Left kidney (tissue), 2 donors: Measurements from ENCODE around the gene EDA. TPM values are rescaled to one million over a fixed set of nuclear protein-coding genes. Genes with fewer than 3 reads are reported as not detected.

ENCODE experiments used
- DNase-seq: peaks from one replicate; pipeline ENCODE4 v3.0.0-alpha.2; 2013
- polyA plus RNA-seq: library from polyadenylated mRNA; unstranded; fragments of 120-200 nt; gene quantifications from one replicate; pipeline ENCODE4 v1.2.1, GENCODE V29; 2013; ENCODE audit not compliant: insufficient read length

The EDA gene
- polyA plus RNA-seq, 1 donor: 7.0 TPM

GRCh38 chrX:70066646-70067045 is 450.7 kb downstream of the EDA start:
- DNase-seq: no peak

DNA sequence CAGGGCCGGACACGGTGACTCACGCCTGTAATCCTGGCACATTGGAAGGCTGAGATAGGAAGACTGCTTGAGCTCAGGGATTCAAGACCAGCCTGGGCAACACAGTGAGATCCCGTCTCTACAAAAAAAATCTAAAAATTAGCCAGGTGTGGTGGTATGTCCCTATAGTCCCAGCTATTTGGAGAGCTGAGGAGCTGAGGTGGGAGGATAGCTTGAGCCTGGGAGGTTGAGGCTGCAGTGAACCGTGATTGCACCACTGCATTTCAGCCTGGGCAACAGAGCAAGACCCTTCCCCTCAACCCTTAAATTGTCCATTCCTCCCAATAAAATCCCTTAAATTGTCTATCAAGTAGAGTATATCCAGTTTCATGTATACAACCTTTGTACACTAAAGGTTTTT is 463.4 kb downstream of the EDA start:
- no peak for DNase-seq

GRCh38 chrX:70079870-70080269 is 464.0 kb downstream of the EDA start:
- DNase-seq: no peak

DNA sequence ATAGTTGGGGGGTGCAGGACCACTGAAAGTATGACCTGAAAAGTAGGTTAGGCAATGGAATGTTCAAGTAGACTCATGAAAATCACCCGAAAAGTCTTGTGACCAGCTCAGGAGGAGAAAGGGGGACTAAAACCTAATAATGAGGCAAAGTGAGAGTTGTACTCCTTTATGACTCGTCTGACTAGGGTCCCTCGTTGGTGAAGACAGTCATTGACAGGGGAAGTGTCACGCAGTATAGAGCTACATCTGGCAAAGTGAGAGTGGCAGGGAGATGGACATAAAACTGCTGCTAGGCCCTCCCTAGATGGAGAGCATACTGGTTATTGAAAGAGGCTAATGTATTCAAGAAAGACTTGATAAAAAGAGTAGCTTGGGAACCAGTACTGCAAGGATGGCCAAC is 466.8 kb downstream of the EDA start:
- no peak for DNase-seq

DNA sequence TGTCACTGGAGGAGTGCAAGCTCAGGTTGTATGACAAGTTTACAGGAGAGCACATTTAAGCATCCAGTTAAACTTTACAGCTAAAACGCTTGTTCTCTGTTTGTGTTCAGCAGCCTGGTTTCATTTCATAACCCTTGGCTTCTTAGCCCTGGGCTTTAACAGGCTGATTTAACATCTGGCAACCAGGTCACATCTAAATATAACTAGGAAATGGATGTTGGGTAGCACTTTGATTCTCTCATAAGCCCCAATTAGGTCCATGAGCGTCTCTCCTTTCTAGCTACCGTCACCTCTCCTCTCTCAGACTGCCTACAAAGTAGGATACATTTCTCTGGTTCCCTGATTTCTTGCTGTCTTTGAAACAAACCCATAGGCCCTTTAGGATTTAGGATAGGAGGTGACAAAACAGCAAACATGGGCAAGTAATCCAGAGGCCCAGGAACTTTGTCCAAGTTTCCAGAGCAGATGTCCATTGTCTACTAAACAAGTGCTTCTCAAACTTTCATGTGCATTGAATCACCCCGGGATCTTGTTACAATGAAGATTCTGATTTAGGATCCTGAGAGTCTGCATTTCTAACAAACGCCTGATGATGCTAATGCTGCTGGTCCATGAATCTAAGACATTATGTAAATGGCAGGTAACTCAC is 468.8 kb downstream of the EDA start:
- DNase-seq: no peak

GRCh38 chrX:70087857-70088630 is 472.1 kb downstream of the EDA start:
- DNase-seq: no peak

GRCh38 chrX:70088751-70089150 is 472.8 kb downstream of the EDA start:
- no peak for DNase-seq

Other genes starting within 250 kb of the EDA start
- 0.35 TPM for gene NALF2, start 111.8 kb upstream of the EDA start, polyA plus RNA-seq